ENCODE measurements around the gene CHERP.
"Not testable (repeated sequence)": the region's sequence is repeated elsewhere in the genome, so short reads cannot be mapped to it uniquely, and the experiment has no call there.

Gene CHERP

GRCh38 chr19:16575861-16576689, 33.8 kb upstream of the CHERP start:
- no peak for DNase-seq

GRCh38 chr19:16575282-16575681, 33.0 kb upstream of the CHERP start:
- DNase-seq: no peak

- no peak for DNase-seq
These were observed 31.7 kb upstream of the CHERP start for GRCh38 chr19:16573925-16574324.

GRCh38 chr19:16573296-16573695, 31.1 kb upstream of the CHERP start:
- no peak for DNase-seq

- DNase-seq: peak; percentile 77
These were observed 30.3 kb upstream of the CHERP start, which contains the start of gene SLC35E1 for GRCh38 chr19:16572332-16573211. SLC35E1 (minus strand) TSS chr19:16572415; CDS start chr19:16572364, 51 bp downstream.

DNA sequence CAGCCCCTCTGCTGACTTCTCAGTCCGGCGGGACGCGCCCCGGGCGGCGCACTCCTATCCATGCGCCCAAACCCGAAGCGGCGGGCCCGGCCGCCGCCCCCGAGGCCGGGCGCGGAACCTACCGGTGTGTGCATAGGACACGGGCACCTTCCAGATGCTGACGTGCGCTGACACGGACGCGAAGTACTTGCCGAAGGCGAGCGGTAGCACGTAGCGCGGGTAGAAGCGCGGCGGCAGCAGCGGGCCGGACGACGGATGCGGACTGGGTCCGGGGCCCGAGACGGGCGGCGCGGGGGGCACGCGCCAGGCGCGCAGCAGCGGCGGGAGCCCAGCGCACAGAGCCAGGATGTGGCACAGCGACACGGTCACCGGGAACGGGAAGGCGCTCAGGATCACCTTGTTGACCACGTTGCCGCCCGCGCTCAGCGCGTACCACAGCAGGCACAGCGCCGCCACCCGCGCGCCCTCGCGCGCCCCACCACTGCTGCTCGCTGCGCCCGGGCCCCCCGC, 29.6 kb upstream of the CHERP start:
- no peak for DNase-seq

GRCh38 chr19:16571283-16571682, 29.0 kb upstream of the CHERP start:
- no peak for DNase-seq

- DNase-seq: no peak
These were observed 27.5 kb upstream of the CHERP start for GRCh38 chr19:16569609-16570320.

DNA sequence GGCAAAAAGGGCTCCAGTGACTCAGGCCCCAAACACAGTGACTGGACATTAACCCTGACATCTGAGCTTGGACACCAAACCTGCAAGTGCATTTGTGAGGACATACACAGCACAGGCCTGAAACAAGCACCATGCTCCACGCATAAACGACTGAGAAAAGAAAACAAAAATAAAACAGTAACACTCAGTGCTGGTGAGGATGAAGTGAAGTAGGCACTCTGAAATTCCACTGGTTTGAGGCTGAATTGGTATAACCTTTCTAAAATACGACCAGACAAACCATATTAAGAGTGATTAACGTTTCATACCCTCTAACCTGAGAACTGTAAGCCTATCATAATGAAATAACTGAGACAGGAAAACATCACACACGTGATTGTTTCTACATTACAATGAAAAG, 24.5 kb upstream of the CHERP start:
- DNase-seq: no peak

GRCh38 chr19:16566161-16566560, 23.9 kb upstream of the CHERP start:
- no peak for DNase-seq

DNA sequence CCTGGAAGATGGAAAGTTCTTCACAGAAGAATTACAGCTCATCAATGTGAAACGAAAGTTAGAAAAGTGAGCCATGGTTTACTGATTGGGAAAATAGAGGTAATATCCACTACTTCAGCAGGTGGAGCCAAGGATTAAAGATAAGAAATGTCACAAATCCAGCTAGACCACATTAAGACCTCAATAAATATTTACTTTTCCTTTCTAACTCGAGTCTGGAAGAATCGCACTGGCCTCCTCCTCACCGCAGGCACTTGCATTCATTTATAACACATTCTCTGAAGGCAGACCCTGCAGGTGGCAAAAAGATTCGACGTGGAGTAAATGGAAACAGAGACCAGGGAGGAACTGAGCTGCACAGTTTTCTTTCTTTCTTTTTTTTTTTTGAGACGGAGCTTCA, 22.6 kb upstream of the CHERP start:
- DNase-seq: no peak

GRCh38 chr19:16562608-16563025, 20.4 kb upstream of the CHERP start:
- DNase-seq: no peak

DNA sequence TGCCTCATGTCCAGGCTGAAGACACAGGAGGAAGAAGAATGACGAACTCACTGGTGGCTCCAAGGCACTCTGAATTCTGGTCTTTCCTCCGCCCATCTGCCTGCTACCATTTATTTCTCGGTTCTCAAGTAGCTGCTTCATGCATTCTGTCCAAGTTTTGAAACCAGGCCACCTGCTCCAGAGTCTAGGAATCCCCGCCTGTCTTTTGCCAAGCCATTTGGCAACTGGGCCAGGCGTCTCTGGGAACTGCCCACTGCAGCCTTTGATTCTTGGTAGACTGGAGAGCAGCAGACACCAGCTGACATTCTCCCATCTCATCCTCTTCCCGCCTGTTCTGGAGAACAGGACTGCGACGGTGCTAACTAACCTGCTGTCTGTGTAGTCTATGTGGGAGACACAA, 19.1 kb upstream of the CHERP start:
- DNase-seq: no peak

DNA sequence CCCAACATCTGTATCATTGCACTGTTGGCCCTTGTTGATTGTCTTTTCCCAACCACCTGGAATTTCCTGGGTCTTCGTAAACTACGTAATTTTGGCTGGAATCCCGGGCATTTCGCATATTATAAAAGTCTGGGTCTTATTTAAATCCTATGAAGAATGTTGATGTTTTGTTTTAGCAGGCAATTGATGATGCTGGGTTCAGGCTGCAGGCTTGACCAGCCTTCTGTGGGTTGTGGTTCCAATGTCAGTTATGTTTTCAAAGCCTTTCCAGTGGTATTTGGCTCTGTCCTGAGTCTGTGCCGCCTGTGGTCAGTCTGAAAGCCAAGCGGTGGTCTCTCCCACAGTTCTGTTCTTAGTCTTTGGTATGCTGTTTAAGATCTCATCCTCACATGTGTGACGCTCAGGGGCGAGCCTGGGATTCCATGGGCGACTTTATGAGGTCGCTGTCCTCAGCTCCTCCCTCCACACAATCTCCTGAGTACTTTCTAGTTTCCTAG, 17.6 kb upstream of the CHERP start:
- DNase-seq: no peak

- DNase-seq: no peak
These were observed 12.5 kb upstream of the CHERP start for GRCh38 chr19:16554776-16555175.

- not testable (repeated sequence) for DNase-seq
These were observed 9.7 kb upstream of the CHERP start for GRCh38 chr19:16551902-16552301.

DNA sequence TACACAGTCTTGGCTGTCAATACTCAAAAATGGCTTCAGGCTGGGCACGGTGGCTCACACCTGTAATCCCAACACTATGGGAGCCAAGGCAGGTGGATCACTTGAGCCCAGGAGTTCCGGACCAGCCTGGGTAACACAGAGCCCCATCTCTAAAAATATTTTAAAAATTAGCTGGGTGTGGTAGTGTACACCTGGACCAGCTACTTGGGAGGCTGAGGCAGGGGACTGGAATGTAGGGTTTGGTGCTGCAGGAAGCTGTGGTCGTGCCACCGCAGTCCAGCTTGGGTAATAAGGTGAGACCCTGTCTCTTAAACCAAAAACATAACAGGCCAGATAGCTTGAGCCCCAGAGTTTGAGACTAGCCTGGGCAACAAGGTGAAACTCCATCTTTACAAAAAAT, 6.7 kb upstream of the CHERP start:
- no peak for DNase-seq

DNA sequence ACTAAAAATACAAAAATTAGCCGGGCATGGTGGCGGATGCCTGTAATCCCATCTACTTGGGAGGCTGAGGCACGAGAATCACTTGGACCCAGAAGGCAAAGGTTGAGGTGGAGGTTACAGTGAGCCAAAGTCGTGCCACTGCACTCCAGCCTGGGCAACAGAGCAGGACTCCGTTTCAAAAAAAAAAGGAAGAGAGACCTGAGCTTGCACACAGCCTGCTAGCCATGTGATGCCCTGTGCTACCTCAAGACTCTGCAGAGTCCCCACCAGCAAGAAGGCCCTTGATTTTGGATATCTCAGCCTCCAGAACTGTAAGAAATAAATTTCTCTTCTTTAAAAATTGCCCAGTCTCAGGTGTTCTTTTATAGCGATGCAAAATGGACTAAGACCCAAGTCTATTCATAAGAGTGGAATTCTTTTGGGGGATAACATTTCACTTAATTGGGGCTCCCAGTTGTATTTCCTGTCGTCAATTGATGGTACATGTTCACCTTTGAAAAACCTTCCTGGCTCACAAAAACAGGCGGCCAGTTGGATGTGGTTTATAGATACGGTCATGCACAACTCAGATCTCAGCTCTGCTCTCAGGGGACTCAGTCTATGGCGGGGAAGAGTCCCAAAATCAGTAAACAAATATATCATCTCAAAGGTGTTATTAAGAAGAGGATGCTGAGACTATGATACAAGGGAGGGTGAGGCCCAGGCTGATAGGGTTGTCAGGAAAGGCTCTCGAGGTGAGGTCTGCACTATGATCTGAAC, 2.4 kb upstream of the CHERP start:
- no peak for DNase-seq

DNA sequence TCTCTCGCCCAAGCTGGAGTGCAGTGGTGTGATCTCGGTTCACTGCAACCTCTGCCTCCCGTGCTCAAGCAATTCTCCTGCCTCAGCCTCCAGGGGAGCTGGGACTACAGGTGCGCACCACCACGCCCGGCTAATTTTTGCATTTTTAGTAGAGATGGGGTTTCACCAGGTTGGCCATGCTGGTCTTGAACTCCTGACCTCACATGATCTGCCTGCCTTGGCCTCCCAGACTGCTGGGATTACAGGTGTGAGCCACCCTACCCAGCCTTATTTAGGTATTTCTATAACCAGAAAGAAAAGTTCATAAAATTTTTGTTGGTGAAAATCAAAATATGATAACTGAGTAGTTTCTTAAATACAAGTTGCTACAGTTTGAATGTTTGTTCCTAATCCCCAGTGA, 1.5 kb upstream of the CHERP start:
- DNase-seq: not testable (repeated sequence)

GRCh38 chr19:16542910-16543472, 754 bp upstream of the CHERP start:
- no peak for DNase-seq

- no peak for DNase-seq
These were observed 652 bp downstream of the CHERP start for GRCh38 chr19:16541526-16542044.
